ENCODE measurements around the gene RAP1GAP.

RAP1GAP gene

DNA sequence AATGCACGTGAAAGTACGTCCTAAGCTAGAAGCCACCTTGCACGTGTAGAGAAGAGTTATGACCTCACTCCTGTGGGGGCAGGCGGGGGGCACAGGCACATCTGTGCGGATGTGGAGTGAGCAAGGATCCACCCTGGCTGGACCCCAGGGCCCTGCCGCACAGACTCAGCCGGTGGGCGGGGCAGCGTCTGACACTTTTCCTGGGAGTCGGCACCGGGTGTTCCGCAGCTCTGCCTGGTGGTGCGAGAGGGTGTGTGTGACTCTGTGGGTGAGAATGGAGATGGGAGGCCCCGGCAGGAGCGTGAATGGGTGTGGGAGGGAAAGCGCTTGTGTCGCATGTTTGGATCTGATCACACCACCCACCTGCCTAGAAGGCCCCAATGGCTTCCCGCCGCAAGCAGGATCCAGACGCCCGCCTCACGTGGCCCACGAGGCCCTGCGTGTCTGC lies 29.5 kb downstream of the RAP1GAP start:
- Histone ChIP-seq H3K9me3 (ENCODE audit: insufficient read depth, low read depth, low read length) (no peaks in the 10 kb centered on the region), H3K79me2 (ENCODE audit: insufficient read depth, low read length) (no peaks in the 10 kb centered on the region), H3F3A (ENCODE audit: low read depth) (no peaks in the 10 kb centered on the region), H3K9me2 (replicated peaks; ENCODE audit: low read depth, low read length) (no peaks in the 10 kb centered on the region), H3K4me3 (ENCODE audit: low read length, poor library complexity, severe bottlenecking) (no peak overlapping the region), H3K36me3 (ENCODE audit: insufficient read depth, low read length) (no peaks in the 10 kb centered on the region), H3K27me3 (ENCODE audit: insufficient read depth, low read length, poor library complexity, severe bottlenecking) (no peaks in the 10 kb centered on the region), H2AFZ (ENCODE audit: low read length) (no peak overlapping the region), H3K4me2 (ENCODE audit: low read depth, low read length, poor library complexity, severe bottlenecking) (no peak overlapping the region), H4K20me1 (ENCODE audit: insufficient read depth, low read length, poor library complexity, severe bottlenecking) (no peaks in the 10 kb centered on the region), H3K4me1 (ENCODE audit: insufficient read depth, low read length, poor library complexity, severe bottlenecking) (no peaks in the 10 kb centered on the region), H3K9ac (ENCODE audit: low read depth, low read length, poor library complexity, severe bottlenecking) (no peak overlapping the region)
- TF ChIP-seq EZH2phosphoT487 (IDR thresholded peaks at IDR 0.05; ENCODE audit: borderline replicate concordance) (no peak), CTCF (conservative IDR thresholded peaks at IDR 0.05; ENCODE audit: low read length) (no peak)

DNA sequence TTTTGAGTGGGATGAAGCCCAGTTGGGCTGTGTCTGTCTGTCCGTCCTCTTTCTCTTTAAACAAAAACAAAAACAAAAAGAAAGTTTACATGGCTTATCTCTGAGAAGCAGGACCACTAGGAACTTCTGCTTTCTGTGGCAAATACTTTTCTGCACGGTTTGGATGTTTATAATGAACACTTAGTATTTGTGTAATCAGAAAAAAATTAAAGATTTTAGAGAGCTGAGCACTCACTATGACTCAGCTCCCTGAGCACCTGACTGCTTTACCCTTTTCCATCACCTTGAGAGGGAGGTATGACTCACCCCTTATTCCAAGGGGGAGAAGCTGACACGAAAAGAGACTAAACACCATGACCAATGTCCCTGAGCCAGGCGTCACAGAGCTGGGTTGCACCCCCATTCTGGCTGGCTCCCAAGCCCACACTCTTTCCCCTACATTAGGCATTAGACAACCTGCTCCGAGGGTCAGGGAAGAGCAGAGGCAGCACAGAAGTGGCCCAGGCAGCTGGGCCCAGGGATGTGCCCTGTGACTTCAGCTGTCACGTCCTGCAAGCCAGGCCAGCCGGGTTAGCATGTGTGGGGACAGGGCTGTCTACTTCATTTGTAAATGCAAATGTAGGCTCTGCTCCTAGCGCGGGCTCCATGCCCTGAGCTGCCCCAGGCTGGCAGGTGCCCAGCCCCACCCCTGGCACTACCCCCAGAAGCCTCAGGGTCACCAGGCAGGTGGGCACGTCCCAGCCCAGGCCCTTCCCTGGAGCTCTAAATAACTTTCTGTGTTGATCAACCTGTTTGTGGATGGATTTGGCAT lies 30.4 kb downstream of the RAP1GAP start:
- Histone ChIP-seq H3K4me3 (ENCODE audit: low read length, poor library complexity, severe bottlenecking) (no peak overlapping the region), H3K79me2 (ENCODE audit: insufficient read depth, low read length) (no peaks in the 10 kb centered on the region), H3K27me3 (ENCODE audit: insufficient read depth, low read length, poor library complexity, severe bottlenecking) (no peaks in the 10 kb centered on the region), H3K36me3 (ENCODE audit: insufficient read depth, low read length) (no peaks in the 10 kb centered on the region), H3K9ac (ENCODE audit: low read depth, low read length, poor library complexity, severe bottlenecking) (no peak overlapping the region), H3K4me2 (ENCODE audit: low read depth, low read length, poor library complexity, severe bottlenecking) (no peak overlapping the region), H3K9me3 (ENCODE audit: insufficient read depth, low read depth, low read length) (no peaks in the 10 kb centered on the region), H3F3A (ENCODE audit: low read depth) (no peaks in the 10 kb centered on the region), H3K4me1 (ENCODE audit: insufficient read depth, low read length, poor library complexity, severe bottlenecking) (no peaks in the 10 kb centered on the region), H4K20me1 (ENCODE audit: insufficient read depth, low read length, poor library complexity, severe bottlenecking) (no peaks in the 10 kb centered on the region), H2AFZ (ENCODE audit: low read length) (no peak overlapping the region), H3K9me2 (replicated peaks; ENCODE audit: low read depth, low read length) (no peaks in the 10 kb centered on the region)
- TF ChIP-seq EZH2phosphoT487 (IDR thresholded peaks at IDR 0.05; ENCODE audit: borderline replicate concordance) (no peak), CTCF (conservative IDR thresholded peaks at IDR 0.05; ENCODE audit: low read length) (no peak)

GRCh38 chr1:21637514-21637913 lies 31.6 kb downstream of the RAP1GAP start:
- H3F3A ChIP-seq (ENCODE audit: low read depth): no peaks in the 10 kb centered on the region
- no peak overlapping the region for H3K4me3 ChIP-seq (ENCODE audit: low read length, poor library complexity, severe bottlenecking)
- H4K20me1 ChIP-seq (ENCODE audit: insufficient read depth, low read length, poor library complexity, severe bottlenecking): no peaks in the 10 kb centered on the region
- no peak overlapping the region for H2AFZ ChIP-seq (ENCODE audit: low read length)
- H3K9ac ChIP-seq (ENCODE audit: low read depth, low read length, poor library complexity, severe bottlenecking): no peak overlapping the region
- TF ChIP-seq EZH2phosphoT487 (IDR thresholded peaks at IDR 0.05; ENCODE audit: borderline replicate concordance) (no peak), CTCF (conservative IDR thresholded peaks at IDR 0.05; ENCODE audit: low read length) (no peak)
- H3K27me3 ChIP-seq (ENCODE audit: insufficient read depth, low read length, poor library complexity, severe bottlenecking): no peaks in the 10 kb centered on the region
- no peak overlapping the region for H3K4me2 ChIP-seq (ENCODE audit: low read depth, low read length, poor library complexity, severe bottlenecking)
- H3K9me2 ChIP-seq (replicated peaks; ENCODE audit: low read depth, low read length): no peaks in the 10 kb centered on the region
- no peaks in the 10 kb centered on the region for H3K36me3 ChIP-seq (ENCODE audit: insufficient read depth, low read length)
- no peaks in the 10 kb centered on the region for H3K4me1 ChIP-seq (ENCODE audit: insufficient read depth, low read length, poor library complexity, severe bottlenecking)
- H3K79me2 ChIP-seq (ENCODE audit: insufficient read depth, low read length): no peaks in the 10 kb centered on the region
- no peaks in the 10 kb centered on the region for H3K9me3 ChIP-seq (ENCODE audit: insufficient read depth, low read depth, low read length)

Measured in Loucy (cell line).